Hematopoietic multipotent progenitor cell treated with erythropoietin and hydrocortisone succinate and interleukin-3 and kit ligand, for 15 days (in vitro differentiated cells): ENCODE measurements around the gene CCDC80.
"Not testable (repeated sequence)": the region's sequence is repeated elsewhere in the genome, so short reads cannot be mapped to it uniquely, and the experiment has no call there.

ENCODE experiments used
- DNase-seq: peaks from one replicate; pipeline ENCODE4 v3.0.0-alpha.2; 2015; ENCODE audit warnings: low spot score

CCDC80 gene

DNA sequence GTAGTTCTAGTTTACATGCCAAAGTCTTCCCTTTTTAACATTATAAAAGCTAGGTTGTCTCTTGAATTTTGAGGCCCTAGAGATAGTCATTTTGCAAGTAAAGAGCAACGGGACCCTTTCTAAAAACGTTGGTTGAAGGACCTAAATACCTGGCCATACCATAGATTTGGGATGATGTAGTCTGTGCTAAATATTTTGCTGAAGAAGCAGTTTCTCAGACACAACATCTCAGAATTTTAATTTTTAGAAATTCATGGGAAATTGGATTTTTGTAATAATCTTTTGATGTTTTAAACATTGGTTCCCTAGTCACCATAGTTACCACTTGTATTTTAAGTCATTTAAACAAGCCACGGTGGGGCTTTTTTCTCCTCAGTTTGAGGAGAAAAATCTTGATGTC is 57.8 kb downstream of the CCDC80 start:
- DNase-seq: no peak

DNA sequence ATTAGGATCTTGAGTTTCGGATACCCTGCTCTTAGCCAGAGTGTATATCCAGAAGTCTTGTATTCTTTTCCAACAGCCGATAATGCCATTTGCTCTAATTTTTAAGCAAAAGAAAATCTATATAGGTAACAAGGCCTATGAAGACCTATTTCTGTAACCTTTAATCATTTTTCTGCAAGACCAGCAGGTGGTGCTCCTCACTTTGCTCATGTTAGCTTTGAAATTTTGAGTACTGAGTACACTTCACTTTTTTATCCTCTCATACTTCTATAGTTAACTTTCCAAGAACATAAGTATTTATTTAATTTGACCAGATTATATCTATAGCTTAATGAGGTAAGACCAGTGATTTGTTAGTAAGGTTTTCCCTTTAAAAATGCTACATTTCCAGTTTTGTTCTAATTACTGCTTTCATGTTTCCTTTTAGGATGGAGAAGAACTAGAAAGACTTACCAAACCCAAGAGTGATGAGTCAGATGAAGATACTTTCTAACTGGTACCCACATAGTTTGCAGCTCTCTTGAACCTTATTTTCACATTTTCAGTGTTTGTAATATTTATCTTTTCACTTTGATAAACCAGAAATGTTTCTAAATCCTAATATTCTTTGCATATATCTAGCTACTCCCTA is 58.6 kb downstream of the CCDC80 start:
- DNase-seq: peak; percentile 33

DNA sequence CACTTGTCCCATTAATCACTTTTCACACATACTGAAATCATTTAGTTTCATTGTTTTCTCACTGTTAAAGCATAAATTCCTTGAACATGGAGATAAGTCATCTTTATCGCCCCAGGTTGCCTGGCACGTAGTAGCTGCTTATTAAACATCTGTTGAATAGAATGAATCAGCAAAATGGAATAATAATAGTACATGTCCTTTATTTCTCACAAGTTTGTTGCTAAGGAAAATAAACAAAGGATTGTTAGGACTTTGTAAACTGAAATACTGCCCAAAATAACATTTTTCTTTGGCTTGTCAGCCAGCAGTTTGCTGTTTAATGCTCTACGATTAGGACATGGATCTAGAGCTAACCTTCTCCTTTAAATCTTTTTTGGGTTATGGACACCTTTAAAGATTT is 61.2 kb downstream of the CCDC80 start:
- DNase-seq: no peak

DNA sequence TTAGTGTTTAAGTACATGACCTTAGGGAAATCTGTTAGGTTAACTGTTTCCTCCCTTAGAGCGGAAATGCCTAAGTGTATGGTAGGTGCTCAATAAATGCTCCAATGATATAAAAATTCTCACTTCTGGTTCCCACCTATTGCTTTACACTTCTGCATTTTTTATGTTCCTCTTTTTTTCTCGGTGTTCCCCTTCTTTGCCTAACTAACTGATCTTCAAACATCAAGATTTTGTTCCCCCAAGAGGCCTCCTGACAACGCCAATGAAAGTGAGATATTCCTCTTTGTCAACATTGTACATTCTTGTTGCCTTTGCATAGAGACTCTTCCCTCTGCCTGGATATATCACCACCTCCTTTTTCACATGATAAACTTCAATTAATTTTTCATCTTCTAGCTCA is 61.7 kb downstream of the CCDC80 start:
- no peak for DNase-seq

DNA sequence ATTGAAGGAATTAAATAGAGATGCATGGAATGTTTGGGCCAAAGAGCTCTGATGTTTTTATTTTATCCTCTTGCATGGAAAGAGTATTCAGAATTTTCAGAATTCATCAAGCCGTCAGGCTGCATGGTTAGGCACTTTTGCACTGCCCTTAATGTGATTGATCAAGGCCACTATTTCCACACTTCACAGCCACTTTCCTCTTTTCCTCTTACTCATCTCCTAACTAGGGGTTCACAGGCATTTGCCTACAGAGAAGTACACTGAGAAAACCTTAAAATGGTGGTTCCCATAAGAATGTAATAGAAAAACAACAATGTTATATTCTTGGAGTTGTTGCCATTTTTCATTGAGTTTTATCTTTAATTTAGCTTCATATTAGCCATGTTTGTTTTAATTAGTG is 68.2 kb downstream of the CCDC80 start:
- no peak for DNase-seq

DNA sequence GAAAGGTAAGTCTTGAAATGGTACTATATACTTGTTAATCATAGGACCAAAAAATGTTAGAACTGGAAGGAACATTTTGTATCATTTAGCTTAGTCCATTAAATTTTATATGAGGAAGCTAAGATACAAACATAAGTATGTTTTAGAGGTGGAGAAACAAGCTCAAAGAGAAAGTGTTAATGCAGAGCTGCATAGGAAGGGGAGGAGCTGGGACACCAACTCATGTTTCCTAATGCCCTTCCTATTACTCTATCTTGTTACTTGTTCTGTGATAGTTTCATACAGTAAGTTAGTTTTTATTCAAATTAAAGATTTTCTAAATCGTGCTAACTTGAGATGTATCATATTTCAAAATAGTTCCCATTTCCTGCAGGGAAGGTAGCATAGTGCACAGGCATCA is 71.7 kb downstream of the CCDC80 start:
- no peak for DNase-seq

DNA sequence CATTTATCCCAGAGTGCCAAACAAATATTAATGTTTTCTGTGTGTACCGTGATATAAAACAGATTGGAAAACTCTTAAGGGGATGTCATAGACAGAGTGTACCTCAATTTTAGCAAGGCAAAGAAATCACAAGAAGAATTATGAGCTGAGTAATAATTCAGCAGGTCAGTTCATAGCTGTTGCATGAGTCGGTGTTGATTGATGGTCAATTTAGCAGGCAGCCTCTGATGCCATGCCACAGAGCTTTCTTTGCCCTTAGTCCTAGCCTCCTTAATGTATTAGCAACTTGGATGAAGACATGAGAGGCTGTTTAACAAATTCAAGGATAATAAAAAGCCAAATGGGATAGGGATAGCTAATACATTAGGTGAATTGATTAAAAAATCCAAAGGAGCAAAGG is 72.3 kb downstream of the CCDC80 start:
- DNase-seq: no peak

DNA sequence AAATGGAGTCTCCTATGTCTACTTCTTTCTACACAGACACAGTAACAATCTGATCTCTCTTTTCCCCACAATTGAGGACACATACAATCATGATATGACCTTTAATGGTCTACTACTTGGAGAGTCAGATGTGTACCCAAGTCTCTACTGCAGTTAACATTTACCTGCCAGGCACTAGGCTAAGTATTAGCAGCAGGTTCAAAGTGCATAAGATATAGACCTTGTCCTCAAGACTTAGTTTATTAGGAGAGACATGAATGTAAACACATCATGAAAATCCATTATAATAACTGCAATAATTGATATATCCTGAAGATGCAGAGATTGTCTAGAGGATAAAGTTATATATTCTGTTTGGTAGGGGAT is 76.0 kb downstream of the CCDC80 start:
- no peak for DNase-seq

DNA sequence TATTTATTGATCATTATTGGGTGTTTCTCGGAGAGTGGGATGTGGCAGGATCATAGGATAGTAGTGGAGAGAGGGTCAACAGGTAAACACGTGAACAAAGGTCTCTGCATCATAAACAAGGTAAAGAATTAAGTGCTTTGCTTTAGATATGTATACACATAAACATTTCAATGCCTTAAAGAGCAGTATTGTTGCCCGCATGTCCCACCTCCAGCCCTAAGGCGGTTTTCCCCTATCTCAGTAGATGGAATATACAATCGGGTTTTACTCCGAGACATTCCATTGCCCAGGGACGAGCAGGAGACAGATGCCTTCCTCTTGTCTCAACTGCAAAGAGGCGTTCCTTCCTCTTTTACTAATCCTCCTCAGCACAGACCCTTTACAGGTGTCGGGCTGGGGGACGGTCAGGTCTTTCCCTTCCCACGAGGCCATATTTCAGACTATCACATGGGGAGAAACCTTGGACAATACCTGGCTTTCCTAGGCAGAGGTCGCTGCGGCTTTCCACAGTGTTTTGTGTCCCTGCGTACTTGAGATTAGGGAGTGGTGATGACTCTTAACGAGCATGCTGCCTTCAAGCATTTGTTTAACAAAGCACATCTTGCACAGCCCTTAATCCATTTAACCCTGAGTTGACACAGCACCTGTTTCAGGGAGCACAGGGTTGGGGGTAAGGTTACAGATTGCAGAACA is 76.5 kb downstream of the CCDC80 start:
- not testable (repeated sequence) for DNase-seq

DNA sequence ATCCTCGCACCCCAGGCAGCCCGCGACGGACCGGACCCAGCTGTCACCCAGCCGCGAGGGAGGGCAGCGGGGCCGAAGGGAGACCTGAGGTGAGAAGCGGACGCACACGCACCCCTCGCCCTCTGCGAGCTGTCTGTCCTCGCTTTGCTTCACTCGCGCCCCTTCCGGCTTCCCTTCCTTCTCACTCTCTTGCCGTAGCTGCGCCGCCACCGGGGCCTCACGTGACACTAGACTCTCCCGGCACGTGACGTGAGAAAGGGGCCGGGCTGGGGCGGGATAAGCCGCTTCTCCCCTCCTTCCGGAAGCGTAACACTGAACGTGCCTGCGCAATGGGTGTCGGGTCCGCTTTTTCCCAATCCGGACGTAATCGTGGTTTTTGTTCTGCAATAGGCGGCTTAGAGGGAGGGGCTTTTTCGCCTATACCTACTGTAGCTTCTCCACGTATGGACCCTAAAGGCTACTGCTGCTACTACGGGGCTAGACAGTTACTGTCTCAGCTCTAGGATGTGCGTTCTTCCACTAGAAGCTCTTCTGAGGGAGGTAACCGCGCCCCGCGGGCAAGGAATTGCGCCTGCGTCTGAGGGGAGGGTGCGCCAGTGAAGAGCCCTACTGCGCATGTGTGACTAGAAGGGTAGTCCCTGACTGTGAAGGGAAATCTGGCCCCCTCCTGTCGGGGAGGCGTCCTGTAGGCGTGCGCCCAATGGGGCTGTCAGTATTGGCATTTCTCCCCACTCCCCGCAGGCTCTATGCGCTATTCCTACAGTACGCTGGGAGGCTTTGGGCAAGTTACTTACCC is 79.0 kb downstream of the CCDC80 start, which contains the start of the genes ATG3 and SLC35A5:
Gene ATG3 (minus strand): TSS at position 229 of the 796 bp plus-strand sequence. CDS start 434 bp downstream, outside the sequence.
Gene SLC35A5 (plus strand): TSS at position 312 of the 796 bp plus-strand sequence. CDS start 1,359 bp downstream, outside the sequence.
- DNase-seq: peak; percentile 97

DNA sequence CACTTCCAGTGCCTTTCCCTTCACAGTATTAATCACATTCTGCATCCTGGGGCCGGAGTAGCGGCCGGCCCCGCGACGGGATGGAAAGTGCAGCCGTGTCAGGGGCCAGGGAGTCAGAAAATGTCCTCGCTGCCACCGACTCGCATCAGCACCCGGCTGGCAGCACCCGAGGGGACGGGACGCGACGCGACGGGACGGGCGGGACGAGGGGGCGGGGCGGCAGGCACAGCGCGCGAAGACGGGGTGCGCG is 79.5 kb downstream of the CCDC80 start:
- DNase-seq: no peak

DNA sequence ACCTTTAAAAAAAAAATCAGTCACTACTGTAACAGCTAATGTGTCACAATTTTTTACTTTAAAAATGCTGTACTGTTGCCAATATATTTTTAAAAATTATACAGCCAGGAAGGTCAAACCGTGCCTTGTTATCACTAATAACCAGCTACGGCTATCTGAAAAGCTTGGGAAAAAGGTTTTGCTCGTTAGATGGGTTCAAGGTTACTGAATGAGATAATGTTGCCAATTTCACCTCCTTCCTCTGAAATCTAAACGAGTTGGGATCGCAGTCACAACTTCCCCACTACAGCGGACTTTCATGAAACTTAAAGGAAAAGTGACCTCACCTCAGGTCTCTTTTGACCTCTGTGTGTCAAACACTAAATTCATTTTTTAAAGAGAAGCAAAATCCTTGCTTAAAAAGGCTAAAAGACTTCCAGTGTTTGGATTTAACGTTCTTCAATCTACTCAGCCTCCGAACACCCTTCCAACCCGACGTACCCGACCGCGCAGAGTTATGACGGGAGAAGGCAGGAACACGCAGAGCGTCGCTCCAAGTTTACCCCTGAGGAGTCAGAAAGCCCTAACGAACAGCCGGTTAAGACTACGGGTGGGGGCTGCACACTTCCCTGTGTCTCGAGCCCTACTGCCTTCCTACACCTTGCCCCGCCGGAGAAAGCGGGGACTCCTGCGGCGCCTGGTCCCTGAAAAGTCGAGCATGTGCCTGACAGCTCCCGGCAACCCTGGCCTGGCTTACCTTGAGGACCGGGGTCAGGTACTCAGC is 80.0 kb downstream of the CCDC80 start:
- DNase-seq: peak; percentile 68

DNA sequence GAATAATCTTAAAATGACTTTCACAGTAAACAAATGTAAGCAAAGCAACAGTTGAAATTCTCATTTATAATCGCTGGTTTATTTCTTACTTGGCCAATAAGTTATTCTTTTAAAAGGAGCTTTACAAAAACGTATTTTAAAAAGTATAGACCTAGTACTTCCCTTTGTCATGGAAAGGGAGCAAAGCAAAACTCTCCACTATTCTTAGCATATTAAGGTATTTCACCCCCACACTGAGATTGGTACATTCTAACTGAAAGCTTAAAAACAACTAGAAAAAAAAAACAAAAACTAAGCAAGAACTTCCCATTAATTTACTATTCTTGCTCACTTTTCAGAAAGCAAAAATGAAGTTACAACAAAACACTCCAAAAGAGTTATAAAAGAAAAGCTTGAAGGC is 80.6 kb downstream of the CCDC80 start:
- no peak for DNase-seq

DNA sequence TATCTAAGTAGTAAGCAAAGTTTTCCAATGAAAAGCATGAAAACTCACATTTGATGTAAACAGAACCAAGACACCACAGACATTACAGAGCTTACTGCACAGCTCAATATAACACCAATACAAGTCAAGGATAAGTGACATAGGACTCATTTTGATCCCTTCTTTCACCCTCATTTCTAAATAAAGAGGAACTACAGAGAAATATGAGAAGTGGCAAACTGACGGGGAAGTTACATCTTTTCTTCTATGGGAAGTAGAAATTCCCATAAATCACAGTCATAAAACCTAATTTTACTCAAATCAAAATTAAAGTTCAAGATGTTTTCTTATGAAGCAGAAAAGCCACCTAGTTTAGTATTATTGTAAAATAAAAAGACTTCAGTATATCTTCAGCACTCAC is 83.0 kb downstream of the CCDC80 start:
- no peak for DNase-seq

DNA sequence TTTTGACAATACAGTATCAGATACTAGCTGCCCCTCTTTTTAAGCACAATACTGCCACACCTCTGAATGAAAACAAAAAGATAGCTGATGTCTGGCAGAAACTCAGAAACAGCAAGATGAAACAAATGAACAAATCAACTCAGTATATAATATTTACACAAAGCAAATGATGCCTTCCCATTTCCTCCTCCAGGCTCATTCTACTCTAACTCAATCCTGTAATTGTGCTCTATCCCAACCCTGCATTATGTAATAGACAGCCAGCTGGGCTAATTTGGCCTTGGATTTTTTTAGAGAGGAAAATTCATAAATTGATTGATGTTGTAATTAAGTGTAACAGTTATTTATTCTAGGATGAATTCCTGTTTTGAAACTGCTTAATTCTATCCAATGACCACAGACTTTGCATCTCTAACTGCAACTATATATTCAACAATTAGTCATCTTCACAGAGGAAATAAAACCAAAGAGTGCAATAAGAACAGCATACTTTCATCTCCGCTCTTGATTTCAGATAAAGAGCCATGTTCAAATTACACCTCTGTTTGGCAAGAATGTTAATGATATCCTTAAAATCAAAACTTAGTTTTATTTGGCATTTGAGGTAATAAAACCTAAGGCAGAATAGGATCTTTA is 85.3 kb downstream of the CCDC80 start:
- no peak for DNase-seq

DNA sequence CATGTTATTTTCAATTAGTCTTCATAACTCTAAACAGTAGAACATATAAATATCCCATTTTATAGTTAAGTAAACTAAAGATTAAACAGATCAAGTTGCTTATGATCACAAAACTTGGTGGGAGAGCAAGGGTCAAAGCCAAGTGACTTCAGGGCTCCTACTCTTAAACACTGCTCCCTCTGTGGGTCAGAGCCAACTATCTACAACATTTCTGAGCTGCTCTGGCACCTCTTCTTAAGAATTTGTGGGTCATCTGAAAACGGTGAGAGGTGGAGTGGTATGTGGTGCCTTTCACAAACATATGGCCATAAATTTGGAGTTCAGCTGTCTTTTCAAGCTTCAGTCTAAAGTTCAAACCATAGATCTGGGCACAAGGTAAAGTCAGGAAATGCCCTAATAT is 90.1 kb downstream of the CCDC80 start:
- DNase-seq: no peak
